ENCODE results near the gene PRR35.

PRR35 gene

GRCh38 chr16:565419-566330 is 5.5 kb downstream of the PRR35 start:
- no peak for DNase-seq

- DNase-seq, result no peak
Measured at GRCh38 chr16:566475-567372, 6.5 kb downstream of the PRR35 start, which contains the start of gene NHLRC4. TSS of gene NHLRC4 (plus strand) at chr16:567005. CDS start at chr16:568048, 1,043 bp downstream.

- DNase-seq, result no peak
Measured at GRCh38 chr16:567373-568256, 7.4 kb downstream of the PRR35 start.

- no peak for DNase-seq
Measured at GRCh38 chr16:568401-569258, 8.4 kb downstream of the PRR35 start.

GRCh38 chr16:569445-570254 is 9.5 kb downstream of the PRR35 start, which contains the start of gene PIGQ:
TSS of gene PIGQ (plus strand) at chr16:569968. CDS start at chr16:574075, 4,107 bp downstream.
- DNase-seq, result peak; percentile 50

GRCh38 chr16:572865-573650 is 12.9 kb downstream of the PRR35 start:
- no peak for DNase-seq

GRCh38 chr16:574021-574760 is 14.0 kb downstream of the PRR35 start:
- DNase-seq, result no peak

GRCh38 chr16:575354-576196 is 15.4 kb downstream of the PRR35 start:
- no peak for DNase-seq

GRCh38 chr16:576197-576822 is 16.1 kb downstream of the PRR35 start:
- no peak for DNase-seq

GRCh38 chr16:576823-577201 is 16.6 kb downstream of the PRR35 start:
- DNase-seq, result no peak

GRCh38 chr16:577796-578195 is 17.6 kb downstream of the PRR35 start:
- DNase-seq, result no peak

- DNase-seq, result no peak
Measured at GRCh38 chr16:578232-578869, 18.2 kb downstream of the PRR35 start.

GRCh38 chr16:578870-579405 is 18.7 kb downstream of the PRR35 start:
- no peak for DNase-seq

- DNase-seq, result no peak
Measured at GRCh38 chr16:580141-580945, 20.1 kb downstream of the PRR35 start.

GRCh38 chr16:580946-581498 is 20.8 kb downstream of the PRR35 start:
- DNase-seq, result no peak
